Measurements from ENCODE around the gene AUH.

The AUH gene

DNA sequence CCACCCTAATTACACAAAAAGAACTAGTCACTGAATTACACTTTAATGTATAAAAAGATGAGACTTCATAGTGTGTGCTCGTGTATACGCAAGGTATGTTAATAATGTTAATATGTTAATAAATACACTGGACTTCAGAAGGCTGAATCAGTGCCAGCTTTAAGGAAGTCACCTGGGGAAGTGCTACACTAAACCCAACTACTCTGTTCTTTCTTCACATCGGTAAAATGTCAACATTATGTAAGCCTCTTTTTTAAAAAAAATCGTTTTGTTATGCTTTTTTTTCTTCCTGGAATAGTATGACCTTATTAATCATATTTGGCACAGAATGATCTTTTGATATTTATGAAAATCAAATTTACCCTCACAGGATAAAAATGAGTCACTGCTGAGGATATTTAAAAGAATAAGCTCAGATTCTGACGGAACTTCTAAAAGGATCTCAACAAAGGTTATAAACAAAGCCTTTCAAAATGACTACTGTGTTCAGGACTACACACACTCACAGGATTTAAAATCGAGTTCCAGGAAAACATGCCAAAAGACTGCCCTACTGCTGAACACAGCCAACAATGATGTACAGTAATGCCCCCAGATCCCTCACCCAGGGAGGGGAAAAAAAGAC lies 75.9 kb downstream of the AUH start:
- no peak overlapping the region for H3K27ac ChIP-seq (ENCODE audit: low read depth, low read length)
- H3K4me3 ChIP-seq (ENCODE audit: low read depth in 1 of 2, low read length in 2 of 2), result no peak overlapping the region
- no peaks in the 10 kb centered on the region for H3K36me3 ChIP-seq (ENCODE audit: insufficient read depth, low read length)
- H3K9me3 ChIP-seq (ENCODE audit: low read length), result no peaks in the 10 kb centered on the region
- peaks cover 9% of the 10 kb centered on the region for H3K4me1 ChIP-seq (ENCODE audit: insufficient read depth, low read length)
- no peaks in the 10 kb centered on the region for H3K27me3 ChIP-seq (ENCODE audit: control insufficient read depth in 1 of 2, insufficient read depth in 2 of 2, low read length in 2 of 2)
- no peak overlapping the region for H3K9ac ChIP-seq (ENCODE audit: low read length)

DNA sequence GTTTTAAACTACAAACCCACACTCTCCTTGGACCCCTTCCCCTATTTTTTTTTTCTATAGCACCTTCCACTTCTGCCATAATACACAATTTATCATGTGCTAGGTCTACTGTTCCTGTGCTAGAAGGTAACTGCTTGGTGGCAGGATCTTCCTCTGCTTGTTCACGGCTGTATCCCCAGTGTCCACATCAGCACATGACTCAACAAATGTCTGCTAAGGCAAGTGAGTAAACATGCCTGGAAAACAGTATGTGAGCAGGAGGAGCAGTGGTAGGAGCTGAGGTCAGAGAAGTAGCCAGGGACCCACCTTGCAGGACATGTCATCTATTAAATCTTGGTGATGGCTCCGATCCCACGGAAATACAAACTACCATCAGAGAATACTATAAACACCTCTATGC lies 79.4 kb downstream of the AUH start:
- Histone ChIP-seq H3K27ac (ENCODE audit: low read depth, low read length) (no peak overlapping the region), H3K9ac (ENCODE audit: low read length) (no peak overlapping the region), H3K36me3 (ENCODE audit: insufficient read depth, low read length) (no peaks in the 10 kb centered on the region), H3K27me3 (ENCODE audit: control insufficient read depth in 1 of 2, insufficient read depth in 2 of 2, low read length in 2 of 2) (no peaks in the 10 kb centered on the region), H3K9me3 (ENCODE audit: low read length) (no peaks in the 10 kb centered on the region), H3K4me1 (ENCODE audit: insufficient read depth, low read length) (peaks cover 9% of the 10 kb centered on the region), H3K4me3 (ENCODE audit: low read depth in 1 of 2, low read length in 2 of 2) (no peak overlapping the region)

DNA sequence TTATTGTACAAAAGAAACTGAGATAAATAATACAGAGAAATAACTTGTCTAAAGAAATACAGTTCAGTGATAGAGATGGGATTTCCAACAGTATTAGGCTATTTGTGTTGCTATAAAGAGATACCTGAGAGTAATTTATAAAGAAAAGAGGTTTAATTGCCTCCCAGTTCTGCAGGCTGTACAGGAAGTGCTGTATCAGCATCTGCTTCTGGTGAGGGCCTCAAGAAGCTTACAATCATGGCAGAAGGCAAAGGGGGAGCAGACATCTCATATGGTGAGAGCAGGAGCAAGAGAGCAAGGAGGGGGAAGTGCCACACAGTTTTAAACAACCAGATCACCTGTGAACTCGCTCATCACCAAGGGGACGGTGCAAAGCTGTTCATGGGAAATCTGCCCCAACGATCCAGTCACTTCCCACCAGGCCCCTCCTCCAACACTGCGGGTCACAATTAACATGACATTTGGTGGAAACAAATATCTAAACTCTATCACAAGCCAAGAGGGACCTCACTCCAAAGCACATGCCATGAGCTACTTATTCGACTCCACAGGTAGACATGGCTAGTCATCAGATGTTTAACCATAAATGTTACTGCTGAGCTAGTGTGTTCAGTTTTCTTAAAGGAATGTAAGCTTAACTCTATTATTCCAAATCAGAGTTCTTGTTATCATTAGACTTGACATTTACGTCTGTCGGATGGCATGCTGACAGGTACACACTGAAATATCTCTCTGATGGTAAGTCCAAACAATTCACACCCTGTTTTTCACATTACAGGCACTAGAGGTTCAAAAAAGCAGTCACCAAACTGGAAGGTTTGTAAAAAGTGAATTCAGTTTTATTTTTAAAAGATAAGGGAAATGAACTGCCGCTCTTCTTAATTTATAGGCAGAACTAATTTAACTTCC lies 82.2 kb downstream of the AUH start:
- Histone ChIP-seq H3K27me3 (ENCODE audit: control insufficient read depth in 1 of 2, insufficient read depth in 2 of 2, low read length in 2 of 2) (no peaks in the 10 kb centered on the region), H3K36me3 (ENCODE audit: insufficient read depth, low read length) (no peaks in the 10 kb centered on the region), H3K4me1 (ENCODE audit: insufficient read depth, low read length) (no peaks in the 10 kb centered on the region), H3K27ac (ENCODE audit: low read depth, low read length) (no peak overlapping the region), H3K9ac (ENCODE audit: low read length) (no peak overlapping the region), H3K4me3 (ENCODE audit: low read depth in 1 of 2, low read length in 2 of 2) (no peak overlapping the region), H3K9me3 (ENCODE audit: low read length) (no peaks in the 10 kb centered on the region)

DNA sequence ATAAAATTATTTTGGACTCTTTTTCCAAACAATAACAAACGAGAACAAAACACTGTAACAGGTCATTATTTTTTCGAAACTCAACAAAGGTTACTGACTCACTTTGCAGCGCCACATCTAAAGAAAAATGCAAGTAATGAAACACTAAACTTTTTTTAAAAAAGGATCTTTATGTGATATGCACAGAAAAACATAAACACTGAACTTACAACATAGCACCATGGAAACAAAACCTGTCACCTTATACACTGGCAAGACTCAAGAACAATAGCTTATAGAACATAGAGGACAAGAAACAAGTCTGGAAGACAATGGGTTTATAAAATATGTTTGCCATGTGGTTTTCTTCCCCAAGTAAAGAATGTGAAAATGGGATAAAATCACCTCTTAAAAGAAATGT lies 85.2 kb downstream of the AUH start:
- Histone ChIP-seq H3K27ac (ENCODE audit: low read depth, low read length) (no peak overlapping the region), H3K4me3 (ENCODE audit: low read depth in 1 of 2, low read length in 2 of 2) (no peak overlapping the region), H3K27me3 (ENCODE audit: control insufficient read depth in 1 of 2, insufficient read depth in 2 of 2, low read length in 2 of 2) (no peaks in the 10 kb centered on the region), H3K9me3 (ENCODE audit: low read length) (no peaks in the 10 kb centered on the region), H3K4me1 (ENCODE audit: insufficient read depth, low read length) (no peaks in the 10 kb centered on the region), H3K36me3 (ENCODE audit: insufficient read depth, low read length) (no peaks in the 10 kb centered on the region), H3K9ac (ENCODE audit: low read length) (no peak overlapping the region)

DNA sequence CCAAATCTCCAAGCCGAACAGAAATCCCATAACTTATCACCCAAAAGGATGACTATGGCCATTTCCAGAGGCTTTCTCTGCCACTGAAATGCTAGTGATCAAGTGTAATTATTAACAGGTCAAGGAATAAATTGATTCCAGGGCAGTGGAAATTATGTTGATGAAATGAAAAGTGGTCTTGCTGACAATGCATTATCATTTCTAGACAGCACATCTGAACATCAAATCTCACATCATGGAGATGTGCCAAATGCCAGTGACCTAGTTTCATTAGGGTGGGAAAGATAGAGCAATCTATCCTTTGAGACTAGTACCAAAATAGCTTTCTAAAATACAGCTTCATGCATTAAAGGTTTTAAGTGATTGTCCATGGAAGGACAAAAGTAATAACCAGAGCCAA lies 86.1 kb downstream of the AUH start:
- Histone ChIP-seq H3K9me3 (ENCODE audit: low read length) (no peaks in the 10 kb centered on the region), H3K9ac (ENCODE audit: low read length) (no peak overlapping the region), H3K4me3 (ENCODE audit: low read depth in 1 of 2, low read length in 2 of 2) (no peak overlapping the region), H3K27me3 (ENCODE audit: control insufficient read depth in 1 of 2, insufficient read depth in 2 of 2, low read length in 2 of 2) (no peaks in the 10 kb centered on the region), H3K4me1 (ENCODE audit: insufficient read depth, low read length) (no peaks in the 10 kb centered on the region), H3K27ac (ENCODE audit: low read depth, low read length) (no peak overlapping the region), H3K36me3 (ENCODE audit: insufficient read depth, low read length) (no peaks in the 10 kb centered on the region)

DNA sequence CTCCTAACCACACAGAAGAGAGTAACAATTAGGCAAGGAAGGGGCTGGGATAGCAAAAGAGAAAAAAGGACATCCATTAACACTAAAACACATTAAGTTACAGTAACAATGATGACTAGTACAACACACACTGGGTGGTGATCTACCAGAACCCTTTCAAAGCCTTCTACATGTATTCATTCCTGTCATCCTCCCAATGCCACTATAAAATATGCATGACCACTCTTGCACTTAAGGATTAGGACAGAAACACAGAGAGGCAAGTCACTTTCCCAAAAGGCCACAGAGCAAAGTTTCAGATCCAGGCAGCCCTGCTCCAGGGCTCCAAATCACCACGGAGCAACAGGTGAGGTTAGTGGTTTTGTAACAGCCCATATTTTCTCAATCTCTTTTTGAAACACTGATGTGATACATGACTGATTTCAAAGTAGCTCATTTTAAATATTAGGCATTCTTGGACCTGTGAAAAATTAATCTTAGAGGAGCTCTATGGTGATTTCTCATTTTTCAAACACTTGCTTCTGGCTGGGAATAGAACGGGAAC lies 86.7 kb downstream of the AUH start:
- H3K36me3 ChIP-seq (ENCODE audit: insufficient read depth, low read length), result no peaks in the 10 kb centered on the region
- H3K9me3 ChIP-seq (ENCODE audit: low read length), result no peaks in the 10 kb centered on the region
- H3K4me1 ChIP-seq (ENCODE audit: insufficient read depth, low read length), result no peaks in the 10 kb centered on the region
- no peak overlapping the region for H3K4me3 ChIP-seq (ENCODE audit: low read depth in 1 of 2, low read length in 2 of 2)
- H3K27ac ChIP-seq (ENCODE audit: low read depth, low read length), result no peak overlapping the region
- no peaks in the 10 kb centered on the region for H3K27me3 ChIP-seq (ENCODE audit: control insufficient read depth in 1 of 2, insufficient read depth in 2 of 2, low read length in 2 of 2)
- no peak overlapping the region for H3K9ac ChIP-seq (ENCODE audit: low read length)

DNA sequence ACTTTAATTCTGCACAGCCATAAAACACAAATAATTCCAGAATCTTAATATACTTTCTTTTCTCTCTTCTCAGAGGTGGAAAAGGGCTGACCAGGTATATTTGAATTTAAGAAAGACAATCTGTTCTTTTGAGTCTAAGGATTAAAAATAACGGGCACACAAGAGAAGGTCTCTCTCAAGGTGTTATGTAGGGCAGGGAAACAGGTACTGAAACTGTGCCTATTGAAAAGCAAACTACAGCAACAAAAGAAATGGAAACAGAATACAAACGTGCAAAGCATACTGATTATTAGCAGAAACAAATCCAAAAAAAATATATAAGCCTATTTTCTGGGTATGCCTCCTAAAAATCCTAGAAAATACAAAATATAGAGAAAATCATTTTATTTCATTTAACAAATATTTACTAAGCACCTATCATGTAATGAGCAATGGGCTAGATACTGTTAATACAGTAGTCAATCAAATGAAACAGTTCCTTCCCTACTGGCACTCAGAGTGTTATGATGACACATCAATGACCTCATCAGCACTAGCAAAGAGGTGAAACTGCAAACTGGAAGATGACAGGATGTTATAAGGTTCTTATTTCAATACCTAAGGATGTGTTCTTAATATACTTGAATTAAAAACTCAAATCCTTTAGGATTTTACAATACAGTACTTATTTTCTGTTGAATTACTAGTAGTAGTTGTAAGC lies 87.7 kb downstream of the AUH start:
- Histone ChIP-seq H3K27me3 (ENCODE audit: control insufficient read depth in 1 of 2, insufficient read depth in 2 of 2, low read length in 2 of 2) (no peaks in the 10 kb centered on the region), H3K9me3 (ENCODE audit: low read length) (no peaks in the 10 kb centered on the region), H3K36me3 (ENCODE audit: insufficient read depth, low read length) (no peaks in the 10 kb centered on the region), H3K4me3 (ENCODE audit: low read depth in 1 of 2, low read length in 2 of 2) (no peak overlapping the region), H3K4me1 (ENCODE audit: insufficient read depth, low read length) (no peaks in the 10 kb centered on the region), H3K27ac (ENCODE audit: low read depth, low read length) (no peak overlapping the region), H3K9ac (ENCODE audit: low read length) (no peak overlapping the region)

DNA sequence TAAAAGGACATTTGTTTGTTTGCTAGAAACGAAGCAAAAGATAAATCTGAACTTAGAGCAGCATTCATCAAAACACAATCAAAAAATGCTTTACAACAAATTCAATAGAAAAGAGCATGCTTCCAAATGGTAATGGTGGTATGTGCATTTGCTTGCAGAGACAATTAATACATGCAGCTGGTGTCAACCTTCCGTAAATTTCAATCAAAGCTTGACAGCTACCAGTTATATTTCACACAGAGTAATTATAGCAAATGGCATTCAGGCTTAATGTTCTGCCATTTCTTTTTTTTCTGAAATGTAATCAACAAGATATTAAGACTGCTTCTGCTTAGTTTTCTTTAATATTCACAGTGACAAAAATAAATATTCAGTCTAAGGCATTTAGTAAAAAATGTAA lies 90.6 kb downstream of the AUH start:
- H3K4me3 ChIP-seq (ENCODE audit: low read depth in 1 of 2, low read length in 2 of 2), result no peak overlapping the region
- H3K36me3 ChIP-seq (ENCODE audit: insufficient read depth, low read length), result no peaks in the 10 kb centered on the region
- no peak overlapping the region for H3K9ac ChIP-seq (ENCODE audit: low read length)
- H3K27ac ChIP-seq (ENCODE audit: low read depth, low read length), result no peak overlapping the region
- no peaks in the 10 kb centered on the region for H3K27me3 ChIP-seq (ENCODE audit: control insufficient read depth in 1 of 2, insufficient read depth in 2 of 2, low read length in 2 of 2)
- no peaks in the 10 kb centered on the region for H3K9me3 ChIP-seq (ENCODE audit: low read length)
- no peaks in the 10 kb centered on the region for H3K4me1 ChIP-seq (ENCODE audit: insufficient read depth, low read length)

DNA sequence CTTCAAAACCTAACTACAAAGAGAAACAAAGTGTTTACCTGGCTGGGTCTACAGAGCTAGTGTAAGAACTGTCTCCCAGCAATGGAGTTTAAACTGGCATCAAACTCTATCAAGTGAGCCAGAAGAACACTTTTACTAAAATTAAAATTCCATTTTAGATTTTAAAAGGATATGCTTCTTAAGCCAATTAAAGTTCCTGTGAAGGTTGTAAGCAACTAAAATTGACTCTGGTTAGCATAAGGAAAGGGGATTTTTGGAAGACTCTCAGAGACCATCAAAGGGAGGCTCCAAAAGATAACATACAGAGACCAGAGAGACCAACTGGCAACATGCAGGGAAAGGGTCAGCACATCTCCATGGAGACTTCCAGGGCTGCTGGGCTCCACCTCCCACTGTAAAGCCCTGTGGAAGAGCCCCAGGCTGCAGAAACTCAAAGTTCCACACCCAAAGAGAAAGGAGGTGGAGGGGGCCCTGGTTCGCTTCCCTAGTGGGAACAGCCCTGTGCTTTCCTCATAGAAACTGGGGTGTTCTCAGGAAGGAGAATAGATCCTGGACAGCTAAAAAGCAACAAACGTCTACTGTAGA lies 91.7 kb downstream of the AUH start:
- H3K36me3 ChIP-seq (ENCODE audit: insufficient read depth, low read length), result no peaks in the 10 kb centered on the region
- H3K4me1 ChIP-seq (ENCODE audit: insufficient read depth, low read length), result no peaks in the 10 kb centered on the region
- no peaks in the 10 kb centered on the region for H3K9me3 ChIP-seq (ENCODE audit: low read length)
- no peak overlapping the region for H3K27ac ChIP-seq (ENCODE audit: low read depth, low read length)
- H3K9ac ChIP-seq (ENCODE audit: low read length), result no peak overlapping the region
- no peak overlapping the region for H3K4me3 ChIP-seq (ENCODE audit: low read depth in 1 of 2, low read length in 2 of 2)
- no peaks in the 10 kb centered on the region for H3K27me3 ChIP-seq (ENCODE audit: control insufficient read depth in 1 of 2, insufficient read depth in 2 of 2, low read length in 2 of 2)

DNA sequence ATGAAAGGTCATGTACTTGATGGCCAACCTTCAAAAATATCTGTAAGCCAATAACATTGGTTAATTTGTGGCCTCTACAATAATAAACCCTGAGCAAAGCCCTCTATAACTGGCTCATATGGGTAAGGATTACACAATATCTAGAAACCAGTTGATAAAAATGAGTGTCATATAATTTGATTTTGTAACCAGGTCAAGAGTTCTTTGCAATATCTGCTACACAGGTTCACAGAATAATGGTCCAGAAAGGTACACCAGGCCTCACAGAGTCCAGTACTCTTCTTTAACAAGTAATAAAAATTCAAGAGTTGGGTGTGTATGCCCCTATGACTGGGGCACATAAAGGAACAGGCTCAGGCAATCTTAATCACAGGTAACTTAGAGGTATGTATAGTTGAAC lies 95.3 kb downstream of the AUH start:
- Histone ChIP-seq H3K9me3 (ENCODE audit: low read length) (no peaks in the 10 kb centered on the region), H3K9ac (ENCODE audit: low read length) (no peak overlapping the region), H3K27me3 (ENCODE audit: control insufficient read depth in 1 of 2, insufficient read depth in 2 of 2, low read length in 2 of 2) (no peaks in the 10 kb centered on the region), H3K36me3 (ENCODE audit: insufficient read depth, low read length) (no peaks in the 10 kb centered on the region), H3K27ac (ENCODE audit: low read depth, low read length) (no peak overlapping the region), H3K4me1 (ENCODE audit: insufficient read depth, low read length) (no peaks in the 10 kb centered on the region), H3K4me3 (ENCODE audit: low read depth in 1 of 2, low read length in 2 of 2) (no peak overlapping the region)

DNA sequence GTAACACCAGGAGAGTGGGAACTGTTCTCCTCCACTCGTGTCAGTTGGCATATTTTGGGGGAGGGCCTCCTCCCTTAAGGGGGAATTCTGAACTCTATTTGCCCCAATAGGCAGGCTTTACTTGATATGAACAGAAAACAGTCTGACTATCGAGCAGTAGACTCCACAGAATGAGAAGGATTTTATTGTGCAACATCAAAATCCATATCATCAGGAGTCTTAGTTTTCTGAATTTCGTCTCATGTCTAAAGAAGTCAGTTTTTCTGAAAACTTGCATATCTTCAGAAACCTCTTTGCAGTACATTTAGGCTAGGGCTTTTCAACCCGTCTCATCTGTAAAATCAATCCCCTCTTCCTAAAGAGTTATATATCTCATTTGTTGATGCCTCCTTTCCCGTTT lies 96.2 kb downstream of the AUH start:
- no peak overlapping the region for H3K9ac ChIP-seq (ENCODE audit: low read length)
- H3K9me3 ChIP-seq (ENCODE audit: low read length), result no peaks in the 10 kb centered on the region
- H3K27me3 ChIP-seq (ENCODE audit: control insufficient read depth in 1 of 2, insufficient read depth in 2 of 2, low read length in 2 of 2), result no peaks in the 10 kb centered on the region

More for the DNA sequence above, 96.2 kb downstream of the AUH start:
- no peak overlapping the region for H3K4me3 ChIP-seq (ENCODE audit: low read depth in 1 of 2, low read length in 2 of 2)
- H3K4me1 ChIP-seq (ENCODE audit: insufficient read depth, low read length), result no peaks in the 10 kb centered on the region
- no peak overlapping the region for H3K27ac ChIP-seq (ENCODE audit: low read depth, low read length)
- no peaks in the 10 kb centered on the region for H3K36me3 ChIP-seq (ENCODE audit: insufficient read depth, low read length)

All from muscle layer of colon (tissue), 2 donors.